ENCODE measurements around the gene LCE5A. TPM values are rescaled to one million over a fixed set of nuclear protein-coding genes. Genes with fewer than 3 reads are reported as not detected.

The LCE5A gene
- total and polyA plus RNA-seq, 2 donors (not counting 3 experiments of a cell fraction or from before 2014, with no cell fraction given) = not detected

DNA sequence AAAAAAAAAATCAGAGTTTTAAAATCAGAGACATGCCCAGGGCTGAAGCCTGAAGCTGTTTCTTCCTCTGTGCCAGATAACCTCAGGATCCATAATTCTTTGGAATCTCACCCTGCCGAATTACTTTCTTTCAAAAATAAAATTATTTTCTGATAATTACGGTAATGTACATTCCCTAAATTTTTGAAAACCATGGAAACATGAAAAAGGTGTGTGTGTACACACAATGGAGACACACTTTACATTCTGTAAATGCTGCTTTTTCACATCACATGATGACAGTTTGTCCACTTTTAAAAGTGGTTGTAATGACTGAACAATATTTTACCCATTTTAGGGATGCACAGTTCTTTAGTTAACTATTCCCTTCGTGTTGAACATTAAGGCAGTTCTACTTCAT is 25.2 kb downstream of the LCE5A start:
- no peaks in the 10 kb centered on the region for H3K4me1 ChIP-seq (ENCODE audit: control insufficient read depth, extremely low read depth, insufficient read depth, low read length)
- no peaks in the 10 kb centered on the region for H3K9me1 ChIP-seq (replicated peaks; ENCODE audit: control insufficient read depth, extremely low read depth, insufficient read depth, low read length)
- no peak for DNase-seq (ENCODE audit: low read depth, low spot score)
- TF ChIP-seq FOS (IDR thresholded peaks at IDR 0.05; ENCODE audit: borderline replicate concordance, insufficient read depth, low read length) = no peak
- TF ChIP-seq GATA2 (IDR thresholded peaks at IDR 0.05; ENCODE audit: insufficient read depth, insufficient read length, low read depth, low read length) = no peak
- no peak for TF ChIP-seq JUN (IDR thresholded peaks at IDR 0.05; ENCODE audit: borderline replicate concordance, insufficient read depth, insufficient read length, low read depth)
- no peak for TF ChIP-seq EZH2 (IDR thresholded peaks at IDR 0.05; ENCODE audit: borderline replicate concordance, low read depth, low read length, severe bottlenecking)
- TF ChIP-seq POLR2AphosphoS5 (IDR thresholded peaks at IDR 0.05; ENCODE audit: insufficient read depth, low read depth, low read length) = no peak
- TF ChIP-seq, protein P1, sequence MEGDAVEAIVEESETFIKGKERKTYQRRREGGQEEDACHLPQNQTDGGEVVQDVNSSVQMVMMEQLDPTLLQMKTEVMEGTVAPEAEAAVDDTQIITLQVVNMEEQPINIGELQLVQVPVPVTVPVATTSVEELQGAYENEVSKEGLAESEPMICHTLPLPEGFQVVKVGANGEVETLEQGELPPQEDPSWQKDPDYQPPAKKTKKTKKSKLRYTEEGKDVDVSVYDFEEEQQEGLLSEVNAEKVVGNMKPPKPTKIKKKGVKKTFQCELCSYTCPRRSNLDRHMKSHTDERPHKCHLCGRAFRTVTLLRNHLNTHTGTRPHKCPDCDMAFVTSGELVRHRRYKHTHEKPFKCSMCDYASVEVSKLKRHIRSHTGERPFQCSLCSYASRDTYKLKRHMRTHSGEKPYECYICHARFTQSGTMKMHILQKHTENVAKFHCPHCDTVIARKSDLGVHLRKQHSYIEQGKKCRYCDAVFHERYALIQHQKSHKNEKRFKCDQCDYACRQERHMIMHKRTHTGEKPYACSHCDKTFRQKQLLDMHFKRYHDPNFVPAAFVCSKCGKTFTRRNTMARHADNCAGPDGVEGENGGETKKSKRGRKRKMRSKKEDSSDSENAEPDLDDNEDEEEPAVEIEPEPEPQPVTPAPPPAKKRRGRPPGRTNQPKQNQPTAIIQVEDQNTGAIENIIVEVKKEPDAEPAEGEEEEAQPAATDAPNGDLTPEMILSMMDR (IDR thresholded peaks at IDR 0.05; ENCODE audit: extremely low read depth in 1 of 2, insufficient read depth in 1 of 2, low read depth in 1 of 2, low read length in 2 of 2) = no peak
- TF ChIP-seq MYC (IDR thresholded peaks at IDR 0.05; ENCODE audit: low read depth, low read length) = no peak
- TF ChIP-seq, protein P2, sequence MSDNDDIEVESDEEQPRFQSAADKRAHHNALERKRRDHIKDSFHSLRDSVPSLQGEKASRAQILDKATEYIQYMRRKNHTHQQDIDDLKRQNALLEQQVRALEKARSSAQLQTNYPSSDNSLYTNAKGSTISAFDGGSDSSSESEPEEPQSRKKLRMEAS (IDR thresholded peaks at IDR 0.05; ENCODE audit: insufficient read depth, insufficient read length) = no peak
- no peak for TF ChIP-seq POLR2A (IDR thresholded peaks at IDR 0.05; ENCODE audit: low read depth, low read length)
- no peaks in the 10 kb centered on the region for H3K36me3 ChIP-seq (ENCODE audit: control insufficient read depth in 2 of 2, extremely low read depth in 1 of 2, insufficient read depth in 2 of 2, low read length in 2 of 2)
- H3K79me2 ChIP-seq (ENCODE audit: control insufficient read depth, insufficient read depth, low read length) = no peaks in the 10 kb centered on the region
- no peak overlapping the region for H3K4me2 ChIP-seq (ENCODE audit: insufficient read depth, low read length)
- ChIA-PET CTCF (interaction anchor here (0.6 to 8.4 kb wide), 4 partner anchors 37 to 261 kb away, joined by 3 to 181 read pairs (median 25); no protein-coding TSS in a partner anchor), POLR2A (no interaction called here)
- H3K9me3 ChIP-seq (replicated peaks; ENCODE audit: control insufficient read depth, insufficient read depth, low read length) = no peaks in the 10 kb centered on the region
- no peak overlapping the region for H3K4me3 ChIP-seq (replicated peaks in 1 of 3; ENCODE audit: insufficient read depth in 1 of 3, low read depth in 1 of 3, low read length in 3 of 3)
- BruUV-seq (replicated peaks) = no TSS peak
- no peaks in the 10 kb centered on the region for H3K27me3 ChIP-seq (ENCODE audit: control insufficient read depth in 2 of 2, insufficient read depth in 2 of 2, low read length in 2 of 2)
- H4K20me1 ChIP-seq (replicated peaks; ENCODE audit: control insufficient read depth, extremely low read depth, insufficient read depth, low read length) = no peaks in the 10 kb centered on the region
- intact Hi-C loops (cut with micrococcal nuclease) (no loop called here), dilution Hi-C loops (cut with MboI; ENCODE audit: extremely low pct_ligation_motif_present, low sequenced_read_pairs) (no loop called here)
- no peak overlapping the region for H3K27ac ChIP-seq (ENCODE audit: insufficient read depth, low read depth, low read length)
- no peak for FAIRE-seq
- H3K9ac ChIP-seq (replicated peaks; ENCODE audit: extremely low read depth, insufficient read depth, low read length) = no peak overlapping the region
- no peak overlapping the region for H2AFZ ChIP-seq (ENCODE audit: low read depth, low read length)
